Natural killer cell (primary cell): ENCODE results near the gene DMBX1. TPM values are rescaled to one million over a fixed set of nuclear protein-coding genes. Genes with fewer than 3 reads are reported as not detected.

Source experiments
- ATAC-seq, 3 donors: fragments of 150-1000 bp in 2 of 3; fragments of 200-7000 bp in 1 of 3; cut with Tn5 transposase; 1 replicate in 1 of 3; 2 replicates in 2 of 3; pipeline ENCODE4 v1.10.0; 2021; ENCODE audit warnings: mild to moderate bottlenecking in 2 of 3, moderate library complexity in 2 of 3
- DNase-seq, 2 donors: peaks; one replicate each; pipeline versions ENCODE4 v3.0.0 to v3.0.0-alpha.2; 2013 to 2021; ENCODE audit warnings: mixed read lengths in 1 of 2
- H3K27ac ChIP-seq: one replicate; pipeline ENCODE4 v1.5.1; 2013; ENCODE audit warnings: mild to moderate bottlenecking, low read length
- H3K27me3 ChIP-seq: one replicate; pipeline ENCODE4 v1.6.1; 2013; ENCODE audit warnings: low read length; ENCODE audit not compliant: control insufficient read depth, insufficient read depth
- H3K36me3 ChIP-seq: one replicate; pipeline ENCODE4 v1.6.1; 2013; ENCODE audit warnings: low read length; ENCODE audit not compliant: control insufficient read depth, insufficient read depth
- H3K4me1 ChIP-seq: one replicate; pipeline ENCODE4 v1.6.1; 2013; ENCODE audit warnings: low read length; ENCODE audit not compliant: control insufficient read depth, insufficient read depth
- H3K4me3 ChIP-seq: one replicate; pipeline ENCODE4 v1.5.1; 2013; ENCODE audit warnings: low read length
- H3K9me3 ChIP-seq: one replicate; pipeline ENCODE4 v1.6.1; 2013; ENCODE audit warnings: low read length; ENCODE audit not compliant: control insufficient read depth, insufficient read depth
- H3K27ac Mint-ChIP-seq, 2 donors: one replicate each; pipeline ENCODE4 v1.8.0; 2022; ENCODE audit warnings: mild to moderate bottlenecking in 2 of 2, mixed read lengths in 2 of 2, moderate library complexity in 1 of 2
- H3K27me3 Mint-ChIP-seq, 2 donors: one replicate each; pipeline ENCODE4 v1.8.0; 2022; ENCODE audit warnings: low read depth in 2 of 2, mixed read lengths in 2 of 2
- H3K36me3 Mint-ChIP-seq: one replicate; pipeline ENCODE4 v1.8.0; 2022; ENCODE audit warnings: mixed read lengths
- H3K4me1 Mint-ChIP-seq, 2 donors: one replicate each; pipeline ENCODE4 v1.8.0; 2022; ENCODE audit warnings: mixed read lengths in 2 of 2
- H3K4me3 Mint-ChIP-seq: one replicate; pipeline ENCODE4 v1.8.0; 2022; ENCODE audit warnings: mild to moderate bottlenecking, moderate library complexity, mixed read lengths
- H3K9me3 Mint-ChIP-seq, 2 donors: one replicate each; pipeline ENCODE4 v1.8.0; 2022; ENCODE audit warnings: mixed read lengths in 2 of 2
- CTCF ChIP-seq: fragments of 200-600 bp; IDR thresholded peaks from one replicate; pipeline ENCODE4 v1.8.0; 2022; ENCODE audit warnings: antibody characterized with exemption
- WGBS: methylation state at CpG from one replicate; pipeline ENCODE4 v1.1.7; 2013; ENCODE audit warnings: missing lambda C conversion rate; ENCODE audit not compliant: insufficient coverage; 5-methylcytosine and 5-hydroxymethylcytosine counted together
- intact Hi-C: fragments of 100-400 bp; cut with micrococcal nuclease; formaldehyde crosslinking; loops from one replicate; pipeline ENCODE4 v1.14.2; 2022
- total RNA-seq, 4 donors: library from RNA; stranded (reverse); fragments of 120-200 nt in 1 of 4; gene quantifications; one replicate each; pipeline versions ENCODE4 v1.2.3 to v1.2.4, GENCODE V29; 2013 to 2022

Gene DMBX1
- total RNA-seq, 3 donors from 2014 or later (not counting 1 experiment from before 2014, with no cell fraction given), result not detected

GRCh38 chr1:46465981-46466476, 23.6 kb upstream of the DMBX1 start:
- Mint-ChIP-seq H3K9me3 (no peaks in the 10 kb centered on the region), H3K36me3 (no peaks in the 10 kb centered on the region), H3K4me1 (peaks cover 7 to 10% of the 10 kb centered on the region in 2 donors), H3K4me3 (peak overlapping the region; percentile 68), H3K27ac (no peak overlapping the region), H3K27me3 (peaks cover 36 to 57% of the 10 kb centered on the region in 2 donors)
- Histone ChIP-seq H3K27me3 (peaks cover 11% of the 10 kb centered on the region), H3K9me3 (no peaks in the 10 kb centered on the region), H3K4me3 (no peak overlapping the region), H3K36me3 (no peaks in the 10 kb centered on the region), H3K4me1 (peaks cover 10% of the 10 kb centered on the region), H3K27ac (no peak overlapping the region)
- ATAC-seq, result no peak
- no peak for TF ChIP-seq CTCF
- 21% methylated on average over 20 of the region's 20 CpGs for WGBS
- intact Hi-C loops, result no loop called here
- DNase-seq, result no peak

- 4% methylated on average over 84 of the region's 84 CpGs for WGBS
- Histone ChIP-seq H3K27ac (no peak overlapping the region), H3K4me3 (peak overlapping the region; percentile 29), H3K4me1 (peaks cover 10% of the 10 kb centered on the region), H3K27me3 (peaks cover 11% of the 10 kb centered on the region), H3K36me3 (no peaks in the 10 kb centered on the region), H3K9me3 (no peaks in the 10 kb centered on the region)
- Mint-ChIP-seq H3K4me1 (peaks cover 7 to 10% of the 10 kb centered on the region in 2 donors), H3K27me3 (peaks cover 39 to 53% of the 10 kb centered on the region in 2 donors), H3K36me3 (no peaks in the 10 kb centered on the region), H3K27ac (no peak overlapping the region), H3K9me3 (no peaks in the 10 kb centered on the region), H3K4me3 (peak overlapping the region; percentile 79)
- intact Hi-C loops, result no loop called here
- DNase-seq (peak in 1 of 2 donors; percentile 14), ATAC-seq (peak in 1 of 3 donors; percentile 54)
- no peak for TF ChIP-seq CTCF
These were observed 23.0 kb upstream of the DMBX1 start for GRCh38 chr1:46466477-46467182.

GRCh38 chr1:46467183-46467504, 22.5 kb upstream of the DMBX1 start:
- no peak for TF ChIP-seq CTCF
- Histone ChIP-seq H3K27ac (no peak overlapping the region), H3K9me3 (no peaks in the 10 kb centered on the region), H3K4me3 (no peak overlapping the region), H3K4me1 (peaks cover 10% of the 10 kb centered on the region), H3K36me3 (no peaks in the 10 kb centered on the region), H3K27me3 (peaks cover 11% of the 10 kb centered on the region)
- Mint-ChIP-seq H3K9me3 (no peaks in the 10 kb centered on the region), H3K27me3 (peaks cover 39 to 50% of the 10 kb centered on the region in 2 donors), H3K4me1 (peaks cover 7 to 10% of the 10 kb centered on the region in 2 donors), H3K27ac (no peak overlapping the region), H3K36me3 (no peaks in the 10 kb centered on the region), H3K4me3 (peak overlapping the region; percentile 79)
- ATAC-seq (no peak), DNase-seq (no peak)
- intact Hi-C loops, result no loop called here
- 65% methylated on average over 8 of the region's 8 CpGs for WGBS
